ENCODE results near the gene CCR3. TPM values are rescaled to one million over a fixed set of nuclear protein-coding genes. Genes with fewer than 3 reads are reported as not detected.

The CCR3 gene
- total and polyA plus RNA-seq, 10 donors: 0.10 to 1.7 (median 0.59) TPM

GRCh38 chr3:46221391-46221790 is 20.9 kb upstream of the CCR3 start:
- intact Hi-C loops (cut with DNase I; ENCODE audit: low total_unique reads): no loop called here
- Histone ChIP-seq H3K36me3 (no peaks in the 10 kb centered on the region), H3K4me1 (peaks cover 9 to 39% (median 30%) of the 10 kb centered on the region in 6 donors), H3K27me3 (replicated peaks in 1 of 7) (no peaks in the 10 kb centered on the region), H3K27ac (peak overlapping the region in 3 of 8 donors; percentile 70 to 82 (median 72)), H3K9me3 (peaks cover 0 to 12% (median 4%) of the 10 kb centered on the region in 8 donors), H3K4me3 (no peak overlapping the region)
- TF ChIP-seq POLR2A (IDR thresholded peaks at IDR 0.05) (no peak), POLR2AphosphoS5 (IDR thresholded peaks at IDR 0.05) (no peak), CTCF (IDR thresholded peaks at IDR 0.05 in 8 of 11, conservative IDR thresholded peaks at IDR 0.05 in 3 of 11) (no peak)
- no peak for DNase-seq
- 16 to 23% (median 18%) methylated on average over 4 of the region's 4 CpGs for WGBS, 5 donors

GRCh38 chr3:46221938-46222337 is 20.3 kb upstream of the CCR3 start:
- Histone ChIP-seq H3K9me3 (peaks cover 0 to 17% (median 9%) of the 10 kb centered on the region in 8 donors), H3K4me3 (no peak overlapping the region), H3K36me3 (no peaks in the 10 kb centered on the region), H3K27me3 (replicated peaks in 1 of 7) (no peaks in the 10 kb centered on the region), H3K27ac (peak overlapping the region in 6 of 8 donors; percentile 22 to 82 (median 64)), H3K4me1 (peaks cover 9 to 39% (median 30%) of the 10 kb centered on the region in 6 donors)
- TF ChIP-seq CTCF (IDR thresholded peaks at IDR 0.05 in 8 of 11, conservative IDR thresholded peaks at IDR 0.05 in 3 of 11) (no peak), POLR2AphosphoS5 (IDR thresholded peaks at IDR 0.05) (no peak), POLR2A (IDR thresholded peaks at IDR 0.05) (no peak)
- intact Hi-C loops (cut with DNase I; ENCODE audit: low total_unique reads): no loop called here
- no peak for DNase-seq
- 57 to 83% (median 71%) methylated on average over 1 of the region's 1 CpG for WGBS, 5 donors

- TF ChIP-seq CTCF (IDR thresholded peaks at IDR 0.05 in 8 of 11, conservative IDR thresholded peaks at IDR 0.05 in 3 of 11) (no peak), POLR2AphosphoS5 (IDR thresholded peaks at IDR 0.05) (no peak), POLR2A (IDR thresholded peaks at IDR 0.05) (no peak)
- H3K27me3 ChIP-seq (replicated peaks in 1 of 7): no peaks in the 10 kb centered on the region
- intact Hi-C loops (cut with DNase I; ENCODE audit: low total_unique reads): no loop called here
- H3K9me3 ChIP-seq: peaks cover 0 to 18% (median 9%) of the 10 kb centered on the region in 8 donors
- 36 to 53% (median 46%) methylated on average over 7 of the region's 7 CpGs for WGBS, 5 donors
- H3K36me3 ChIP-seq: no peaks in the 10 kb centered on the region
- no peak for DNase-seq
- H3K4me1 ChIP-seq: peaks cover 9 to 40% (median 30%) of the 10 kb centered on the region in 6 donors
- peak overlapping the region in 6 of 8 donors; percentile 22 to 82 (median 64) for H3K27ac ChIP-seq
- H3K4me3 ChIP-seq: peak overlapping the region in 1 of 8 donors; percentile 20
Observed at GRCh38 chr3:46222435-46223161, 19.7 kb upstream of the CCR3 start.

Measured in spleen (tissue), 11 donors.